Lung (tissue), 12 donors: ENCODE results near the gene CARMIL1. TPM values are rescaled to one million over a fixed set of nuclear protein-coding genes. Genes with fewer than 3 reads are reported as not detected.
A peak's percentile ranks its signal among the peaks of the same experiment; 100 is the strongest.

ENCODE experiments used
- ATAC-seq: fragments of 200-7000 bp; cut with Tn5 transposase; one replicate; pipeline ENCODE4 v1.9.1; 2020; ENCODE audit warnings: moderate number of reproducible peaks; ENCODE audit not compliant: insufficient read depth, low FRiP score
- DNase-seq, 3 donors: peaks; one replicate each; pipeline ENCODE4 v3.0.0-alpha.2; 2013 to 2017
- H3K27ac ChIP-seq, 2 donors: one replicate each; pipeline ENCODE4 v1.5.1; 2013; ENCODE audit warnings: mild to moderate bottlenecking in 2 of 2, moderate library complexity in 2 of 2, control low read depth in 1 of 2, inconsistent platforms in 1 of 2, low read depth in 1 of 2, low read length in 1 of 2
- H3K27me3 ChIP-seq, 3 donors: one replicate each; pipeline ENCODE4 v1.5.1; 2013; ENCODE audit warnings: low read length in 2 of 3; ENCODE audit not compliant: control insufficient read depth in 3 of 3, insufficient read depth in 3 of 3
- H3K36me3 ChIP-seq, 4 donors: one replicate each; pipeline ENCODE4 v1.5.1; 2013; ENCODE audit warnings: low read length in 4 of 4, mild to moderate bottlenecking in 1 of 4, moderate library complexity in 1 of 4; ENCODE audit not compliant: control insufficient read depth in 4 of 4, insufficient read depth in 4 of 4
- H3K4me1 ChIP-seq, 5 donors: one replicate each; pipeline ENCODE4 v1.5.1; 2013; ENCODE audit warnings: low read length in 5 of 5, mild to moderate bottlenecking in 2 of 5, moderate library complexity in 1 of 5; ENCODE audit not compliant: control insufficient read depth in 5 of 5, insufficient read depth in 5 of 5
- H3K4me3 ChIP-seq: one replicate; pipeline ENCODE4 v1.5.1; 2013; ENCODE audit warnings: mild to moderate bottlenecking, control low read depth, moderate library complexity
- H3K9ac ChIP-seq, 2 donors: one replicate each; pipeline ENCODE4 v1.5.1; 2013; ENCODE audit warnings: low read length in 2 of 2, control low read depth in 1 of 2; ENCODE audit not compliant: insufficient read depth in 1 of 2
- H3K9me3 ChIP-seq, 4 donors: one replicate each; pipeline ENCODE4 v1.5.1; 2013; ENCODE audit warnings: low read length in 3 of 4, mild to moderate bottlenecking in 1 of 4, moderate library complexity in 1 of 4; ENCODE audit not compliant: control insufficient read depth in 4 of 4, insufficient read depth in 3 of 4
- WGBS, 2 donors: extraction: QIAGEN DNeasy Blood & Tissue Kit; methylation state at CpG; one replicate each; pipeline ENCODE4 v1.1.7; 2013; 5-methylcytosine and 5-hydroxymethylcytosine counted together
- polyA plus RNA-seq, 2 donors: library from polyadenylated mRNA; stranded (reverse); fragments of 200-250 nt; gene quantifications; one replicate each; pipeline ENCODE4 v1.2.1, GENCODE V29; 2013
- total RNA-seq, 2 donors: library from RNA; depleted of rRNA in 1 of 2; stranded (reverse); fragments of >200 nt in 1 of 2; gene quantifications; one replicate each; pipeline ENCODE4 v1.2.1, GENCODE V29; 2014 to 2021
- TF ChIP-seq, protein P1 (sequence below): IDR thresholded peaks from 2 replicates; pipeline ENCODE4 v1.5.1; 2012; ENCODE audit warnings: mild to moderate bottlenecking; ENCODE audit errors: control extremely low read depth, extremely low read depth
- donor health status: control.
- donor health status: control.
- donor health status: Bipolar disorder and iron deficiency.
- donor health status: healthy.
- donor health status: DM: yes; HTN: yes; CAD: no.

CARMIL1 gene
- total and polyA plus RNA-seq, 4 donors: 8.0 to 38.3 (median 34.9) TPM

DNA sequence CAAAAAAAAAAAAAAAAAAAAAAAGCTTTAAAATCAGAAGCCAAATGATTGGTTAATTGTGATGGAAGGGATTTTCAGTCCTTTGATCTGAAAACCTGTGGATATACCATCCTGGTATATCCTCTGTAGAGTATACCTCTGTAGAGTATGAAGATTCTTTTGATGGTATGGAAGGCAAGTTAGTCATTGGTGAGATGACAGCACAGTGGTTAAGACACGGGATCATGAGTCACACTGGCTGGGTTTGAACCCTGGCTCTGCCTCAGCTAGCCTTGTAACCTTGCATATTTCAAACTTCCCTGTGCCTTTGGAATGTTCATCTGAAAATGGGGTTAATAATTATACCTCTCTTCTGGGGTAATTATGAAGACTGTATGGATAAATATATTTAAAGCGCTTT lies 179.3 kb downstream of the CARMIL1 start:
- Histone ChIP-seq H3K9ac (no peak overlapping the region), H3K36me3 (no peaks in the 10 kb centered on the region), H3K27me3 (no peaks in the 10 kb centered on the region), H3K27ac (no peak overlapping the region), H3K9me3 (no peaks in the 10 kb centered on the region), H3K4me3 (no peak overlapping the region), H3K4me1 (peaks cover 0 to 14% (median 0%) of the 10 kb centered on the region in 5 donors)
- DNase-seq (no peak), ATAC-seq (no peak)
- TF ChIP-seq, protein P1, sequence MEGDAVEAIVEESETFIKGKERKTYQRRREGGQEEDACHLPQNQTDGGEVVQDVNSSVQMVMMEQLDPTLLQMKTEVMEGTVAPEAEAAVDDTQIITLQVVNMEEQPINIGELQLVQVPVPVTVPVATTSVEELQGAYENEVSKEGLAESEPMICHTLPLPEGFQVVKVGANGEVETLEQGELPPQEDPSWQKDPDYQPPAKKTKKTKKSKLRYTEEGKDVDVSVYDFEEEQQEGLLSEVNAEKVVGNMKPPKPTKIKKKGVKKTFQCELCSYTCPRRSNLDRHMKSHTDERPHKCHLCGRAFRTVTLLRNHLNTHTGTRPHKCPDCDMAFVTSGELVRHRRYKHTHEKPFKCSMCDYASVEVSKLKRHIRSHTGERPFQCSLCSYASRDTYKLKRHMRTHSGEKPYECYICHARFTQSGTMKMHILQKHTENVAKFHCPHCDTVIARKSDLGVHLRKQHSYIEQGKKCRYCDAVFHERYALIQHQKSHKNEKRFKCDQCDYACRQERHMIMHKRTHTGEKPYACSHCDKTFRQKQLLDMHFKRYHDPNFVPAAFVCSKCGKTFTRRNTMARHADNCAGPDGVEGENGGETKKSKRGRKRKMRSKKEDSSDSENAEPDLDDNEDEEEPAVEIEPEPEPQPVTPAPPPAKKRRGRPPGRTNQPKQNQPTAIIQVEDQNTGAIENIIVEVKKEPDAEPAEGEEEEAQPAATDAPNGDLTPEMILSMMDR: no peak
- 83 to 91% methylated on average over 2 of the region's 2 CpGs for whole genome bisulfite sequencing, 2 donors

DNA sequence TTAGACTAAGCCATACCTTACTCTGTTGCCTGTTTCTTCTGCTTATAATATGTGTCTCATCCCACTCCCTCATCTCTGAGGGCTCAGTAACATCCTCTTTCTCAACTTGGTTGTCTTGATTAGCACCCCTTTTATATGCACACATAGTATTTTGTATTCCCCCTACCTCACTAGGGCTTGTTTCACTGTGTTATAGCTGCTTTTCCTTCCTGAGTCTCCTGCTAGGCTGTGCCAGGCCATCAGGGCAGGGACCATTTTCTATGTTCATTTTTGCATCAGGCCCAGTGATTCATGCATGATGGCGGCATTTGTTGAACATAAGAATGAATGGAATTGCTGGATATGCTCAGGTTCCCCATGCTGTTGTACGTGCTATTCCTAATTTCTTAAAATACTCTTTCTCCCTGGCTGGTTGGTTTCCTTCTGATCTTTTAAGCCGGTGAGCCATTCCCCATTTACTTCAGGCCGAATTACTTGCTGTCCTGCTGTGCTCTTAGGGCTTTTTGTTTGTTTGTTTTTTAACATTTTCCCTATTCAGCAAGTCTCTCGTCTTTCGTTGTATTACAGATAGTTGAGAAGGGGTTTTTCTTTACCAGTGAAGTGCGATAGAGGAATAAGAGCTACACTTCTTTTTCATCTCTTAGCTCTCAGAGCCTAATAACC lies 183.2 kb downstream of the CARMIL1 start:
- Histone ChIP-seq H3K4me3 (no peak overlapping the region), H3K36me3 (no peaks in the 10 kb centered on the region), H3K27me3 (no peaks in the 10 kb centered on the region), H3K27ac (no peak overlapping the region), H3K4me1 (peaks cover 0 to 36% (median 5%) of the 10 kb centered on the region in 5 donors), H3K9ac (no peak overlapping the region), H3K9me3 (no peaks in the 10 kb centered on the region)
- DNase-seq (no peak), ATAC-seq (no peak)
- TF ChIP-seq, protein P1: no peak
- 88 to 91% methylated on average over 7 of the region's 7 CpGs for WGBS, 2 donors

DNA sequence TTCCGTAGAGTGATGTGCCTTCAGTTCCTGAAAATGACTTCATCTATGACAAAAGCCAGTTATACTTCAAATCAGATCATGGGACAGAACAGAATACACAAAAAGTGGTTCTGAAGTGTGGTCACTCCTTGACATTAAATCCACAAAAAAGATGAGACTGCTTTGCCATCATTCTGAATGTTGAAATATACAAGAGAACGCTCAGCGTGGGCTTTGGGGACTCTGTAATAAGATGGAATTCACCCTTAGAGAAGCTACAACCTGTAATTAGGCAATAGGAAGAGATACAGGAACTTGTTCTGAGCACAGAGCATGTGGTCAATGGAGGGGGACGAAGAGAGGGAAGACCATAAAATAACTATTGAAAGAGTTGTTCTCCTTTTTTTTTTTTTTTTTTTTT lies 184.3 kb downstream of the CARMIL1 start:
- TF ChIP-seq, protein P1: no peak
- H3K27ac ChIP-seq: no peak overlapping the region
- no peaks in the 10 kb centered on the region for H3K27me3 ChIP-seq
- no peaks in the 10 kb centered on the region for H3K9me3 ChIP-seq
- H3K4me3 ChIP-seq: no peak overlapping the region
- ATAC-seq (no peak), DNase-seq (no peak)
- 56 to 80% methylated on average over 4 of the region's 4 CpGs for WGBS, 2 donors
- no peaks in the 10 kb centered on the region for H3K36me3 ChIP-seq
- peaks cover 0 to 41% (median 5%) of the 10 kb centered on the region in 5 donors for H3K4me1 ChIP-seq
- no peak overlapping the region for H3K9ac ChIP-seq

DNA sequence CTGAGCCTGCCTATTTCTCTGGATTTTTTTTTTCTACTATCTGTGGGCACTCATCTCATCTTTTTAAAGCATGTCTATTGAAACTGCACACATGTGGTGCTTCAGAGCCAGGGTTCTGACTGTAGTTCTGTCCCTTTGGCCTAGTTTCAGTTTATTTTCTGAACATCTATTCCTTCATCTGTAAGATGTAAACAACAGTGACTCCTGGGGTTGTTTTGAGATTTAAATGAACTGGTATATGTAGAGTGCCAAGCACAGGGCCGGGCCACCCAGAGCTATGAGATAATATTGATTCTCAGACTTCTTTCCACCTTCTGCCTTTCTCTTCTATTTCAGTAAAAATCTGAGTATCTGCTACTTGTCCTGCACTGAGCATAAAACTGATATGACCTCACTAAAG lies 185.1 kb downstream of the CARMIL1 start:
- no peaks in the 10 kb centered on the region for H3K36me3 ChIP-seq
- TF ChIP-seq, protein P1: no peak
- H3K4me3 ChIP-seq: no peak overlapping the region
- H3K4me1 ChIP-seq: peaks cover 0 to 43% (median 5%) of the 10 kb centered on the region in 5 donors
- ATAC-seq: no peak
- DNase-seq: peak; percentile 25 to 82 (median 67)
- H3K9me3 ChIP-seq: no peaks in the 10 kb centered on the region
- no peaks in the 10 kb centered on the region for H3K27me3 ChIP-seq
- no peak overlapping the region for H3K27ac ChIP-seq
- H3K9ac ChIP-seq: no peak overlapping the region
- 83 to 86% methylated on average over 1 of the region's 1 CpG for WGBS, 2 donors
